Measurements from ENCODE around the gene ADORA1.

DNA sequence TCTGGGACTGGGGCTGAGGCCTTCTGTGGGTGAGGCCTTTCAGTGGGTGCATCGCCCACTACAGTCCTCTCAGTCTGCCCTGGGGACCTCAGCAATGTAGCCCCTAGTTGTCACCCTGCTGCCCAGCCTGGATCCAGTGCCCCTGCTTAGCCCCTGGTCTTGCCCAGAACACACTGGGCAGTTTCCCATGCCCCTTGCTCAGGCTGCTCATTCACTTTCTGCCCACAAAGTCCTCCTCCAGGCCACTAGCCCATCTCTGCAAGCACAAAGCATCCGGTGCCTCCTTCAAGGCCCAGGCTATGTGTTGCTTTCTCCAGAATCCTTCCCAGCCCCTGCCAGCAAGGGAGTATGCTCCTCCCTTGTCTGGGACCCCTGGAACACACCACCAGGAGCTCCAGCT lies 5.4 kb upstream of the ADORA1 start:
- TF ChIP-seq, protein P1, sequence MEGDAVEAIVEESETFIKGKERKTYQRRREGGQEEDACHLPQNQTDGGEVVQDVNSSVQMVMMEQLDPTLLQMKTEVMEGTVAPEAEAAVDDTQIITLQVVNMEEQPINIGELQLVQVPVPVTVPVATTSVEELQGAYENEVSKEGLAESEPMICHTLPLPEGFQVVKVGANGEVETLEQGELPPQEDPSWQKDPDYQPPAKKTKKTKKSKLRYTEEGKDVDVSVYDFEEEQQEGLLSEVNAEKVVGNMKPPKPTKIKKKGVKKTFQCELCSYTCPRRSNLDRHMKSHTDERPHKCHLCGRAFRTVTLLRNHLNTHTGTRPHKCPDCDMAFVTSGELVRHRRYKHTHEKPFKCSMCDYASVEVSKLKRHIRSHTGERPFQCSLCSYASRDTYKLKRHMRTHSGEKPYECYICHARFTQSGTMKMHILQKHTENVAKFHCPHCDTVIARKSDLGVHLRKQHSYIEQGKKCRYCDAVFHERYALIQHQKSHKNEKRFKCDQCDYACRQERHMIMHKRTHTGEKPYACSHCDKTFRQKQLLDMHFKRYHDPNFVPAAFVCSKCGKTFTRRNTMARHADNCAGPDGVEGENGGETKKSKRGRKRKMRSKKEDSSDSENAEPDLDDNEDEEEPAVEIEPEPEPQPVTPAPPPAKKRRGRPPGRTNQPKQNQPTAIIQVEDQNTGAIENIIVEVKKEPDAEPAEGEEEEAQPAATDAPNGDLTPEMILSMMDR (IDR thresholded peaks at IDR 0.05; ENCODE audit: insufficient read depth, low read length) = no peak
- TF ChIP-seq REST (IDR thresholded peaks at IDR 0.05; ENCODE audit: insufficient replicate concordance, low read depth) (no peak), POLR2AphosphoS5 (IDR thresholded peaks at IDR 0.05; ENCODE audit: low read depth) (no peak), SPI1 (IDR thresholded peaks at IDR 0.05; ENCODE audit: borderline replicate concordance, low read depth) (no peak), GABPA (IDR thresholded peaks at IDR 0.05; ENCODE audit: low read depth) (no peak)
